Lower lobe of right lung (tissue), 2 donors: ENCODE data around the gene RUNX3. TPM values are rescaled to one million over a fixed set of nuclear protein-coding genes. Genes with fewer than 3 reads are reported as not detected.

Experiments used
- ATAC-seq, 2 donors: fragments of 200-7000 bp; cut with Tn5 transposase; one replicate each; pipeline ENCODE4 v1.9.1; 2020 to 2022; ENCODE audit warnings: mild to moderate bottlenecking in 2 of 2, moderate library complexity in 2 of 2
- DNase-seq: peaks from one replicate; pipeline ENCODE4 v3.0.0-alpha.2; 2020
- H3K27ac ChIP-seq: fragments of 200-600 bp; one replicate; pipeline ENCODE4 v1.8.0; 2022
- H3K27me3 ChIP-seq: fragments of 200-600 bp; one replicate; pipeline ENCODE4 v1.8.0; 2022; ENCODE audit warnings: low read depth
- H3K36me3 ChIP-seq: fragments of 200-600 bp; one replicate; pipeline ENCODE4 v1.8.0; 2022; ENCODE audit warnings: mild to moderate bottlenecking
- H3K4me1 ChIP-seq: fragments of 200-600 bp; one replicate; pipeline ENCODE4 v1.8.0; 2022
- H3K4me3 ChIP-seq: fragments of 200-600 bp; one replicate; pipeline ENCODE4 v1.8.0; 2022; ENCODE audit warnings: mild to moderate bottlenecking
- H3K9me3 ChIP-seq: fragments of 200-600 bp; one replicate; pipeline ENCODE4 v1.8.0; 2022
- CTCF ChIP-seq: fragments of 200-600 bp; IDR thresholded peaks from one replicate; pipeline ENCODE4 v1.8.0; 2022; ENCODE audit warnings: antibody characterized with exemption, mild to moderate bottlenecking
- intact Hi-C: fragments of 100-400 bp; cut with DNase I; formaldehyde crosslinking; loops from one replicate; pipeline ENCODE4 v1.11.0; 2022
- total RNA-seq: library from RNA; stranded (reverse); fragmentation: NEBNext Ultra II Directional; extraction: Animal tissue kit (Norgen Biotek cat#: 25700); gene quantifications from one replicate; pipeline ENCODE4 v1.2.1, GENCODE V29; 2021
- donor health status: DM: no; HTN: yes; CAD: no; lungs with severe emphysema.

The RUNX3 gene
- total RNA-seq, 1 donor from 2014 or later, result 13.1 TPM

- no peaks in the 10 kb centered on the region for H3K36me3 ChIP-seq
- no peaks in the 10 kb centered on the region for H3K9me3 ChIP-seq
- peaks cover 13% of the 10 kb centered on the region for H3K4me1 ChIP-seq
- no peak overlapping the region for H3K4me3 ChIP-seq
- H3K27me3 ChIP-seq, result peaks cover 13% of the 10 kb centered on the region
- ATAC-seq (peak in 1 of 2 donors; percentile 62), DNase-seq (peak; percentile 56)
- intact Hi-C loops, result no loop called here
- no peak overlapping the region for H3K27ac ChIP-seq
- no peak for TF ChIP-seq CTCF
These were observed 57.8 kb downstream of the RUNX3 start for GRCh38 chr1:24872061-24872850.

- no peak for ATAC-seq
- no peak for DNase-seq
- Histone ChIP-seq H3K9me3 (no peaks in the 10 kb centered on the region), H3K4me3 (no peak overlapping the region), H3K27me3 (peaks cover 21% of the 10 kb centered on the region), H3K4me1 (peaks cover 13% of the 10 kb centered on the region), H3K27ac (no peak overlapping the region), H3K36me3 (no peaks in the 10 kb centered on the region)
- no peak for TF ChIP-seq CTCF
- intact Hi-C loops, result no loop called here
These were observed 58.7 kb downstream of the RUNX3 start for GRCh38 chr1:24871306-24871901.

GRCh38 chr1:24870551-24871195, 59.4 kb downstream of the RUNX3 start:
- Histone ChIP-seq H3K27ac (no peak overlapping the region), H3K36me3 (no peaks in the 10 kb centered on the region), H3K4me1 (peaks cover 13% of the 10 kb centered on the region), H3K27me3 (peaks cover 21% of the 10 kb centered on the region), H3K9me3 (no peaks in the 10 kb centered on the region), H3K4me3 (no peak overlapping the region)
- DNase-seq (no peak), ATAC-seq (no peak)
- TF ChIP-seq CTCF, result no peak
- intact Hi-C loops, result no loop called here

GRCh38 chr1:24868016-24868875, 61.8 kb downstream of the RUNX3 start:
- intact Hi-C loops, result no loop called here
- H3K4me1 ChIP-seq, result peaks cover 17% of the 10 kb centered on the region
- no peaks in the 10 kb centered on the region for H3K9me3 ChIP-seq
- H3K4me3 ChIP-seq, result no peak overlapping the region
- TF ChIP-seq CTCF, result no peak
- H3K36me3 ChIP-seq, result no peaks in the 10 kb centered on the region
- ATAC-seq (no peak), DNase-seq (no peak)
- peaks cover 21% of the 10 kb centered on the region for H3K27me3 ChIP-seq
- H3K27ac ChIP-seq, result no peak overlapping the region
